Measurements from ENCODE around the gene PDIA2. TPM values are rescaled to one million over a fixed set of nuclear protein-coding genes. Genes with fewer than 3 reads are reported as not detected.
"Not testable (repeated sequence)": the region's sequence is repeated elsewhere in the genome, so short reads cannot be mapped to it uniquely, and the experiment has no call there.

PDIA2 gene
- total and polyA plus RNA-seq, 8 donors, result 32.3 to 932 (median 118) TPM; not detected in 1

- H3K4me3 ChIP-seq, result no peak overlapping the region
- H3K27ac ChIP-seq, result no peak overlapping the region
Measured at GRCh38 chr16:254461-254860, 28.5 kb upstream of the PDIA2 start.

GRCh38 chr16:255183-255582 is 27.8 kb upstream of the PDIA2 start:
- H3K27ac ChIP-seq, result no peak overlapping the region
- no peak overlapping the region for H3K4me3 ChIP-seq
- 92 to 99% (median 96%) methylated on average over 6 of the region's 6 CpGs for WGBS, 5 donors
- H3K27me3 ChIP-seq, result no peaks in the 10 kb centered on the region
- peaks cover 6 to 25% (median 20%) of the 10 kb centered on the region in 4 donors for H3K4me1 ChIP-seq
- intact Hi-C loops (cut with DNase I; ENCODE audit: low total_unique reads), result no loop called here
- H3K36me3 ChIP-seq, result peaks cover 26 to 81% (median 64%) of the 10 kb centered on the region in 4 donors
- no peaks in the 10 kb centered on the region for H3K9me3 ChIP-seq
- DNase-seq, result no peak
- TF ChIP-seq EP300 (IDR thresholded peaks at IDR 0.05), result no peak
- TF ChIP-seq CTCF (IDR thresholded peaks at IDR 0.05), result no peak
- no peak for TF ChIP-seq POLR2AphosphoS5 (IDR thresholded peaks at IDR 0.05)
- no peak for TF ChIP-seq POLR2A (IDR thresholded peaks at IDR 0.05)

More at GRCh38 chr16:254461-254860, 28.5 kb upstream of the PDIA2 start:
- peaks cover 22 to 81% (median 60%) of the 10 kb centered on the region in 4 donors for H3K36me3 ChIP-seq
- TF ChIP-seq POLR2AphosphoS5 (IDR thresholded peaks at IDR 0.05) (no peak), POLR2A (IDR thresholded peaks at IDR 0.05) (no peak), CTCF (IDR thresholded peaks at IDR 0.05) (no peak), EP300 (IDR thresholded peaks at IDR 0.05) (no peak)
- WGBS, 5 donors, result 94 to 98% (median 96%) methylated on average over 25 of the region's 25 CpGs
- H3K4me1 ChIP-seq, result peaks cover 6 to 33% (median 24%) of the 10 kb centered on the region in 4 donors
- no peaks in the 10 kb centered on the region for H3K9me3 ChIP-seq
- intact Hi-C loops (cut with DNase I; ENCODE audit: low total_unique reads), result no loop called here
- H3K27me3 ChIP-seq, result no peaks in the 10 kb centered on the region
- DNase-seq, result no peak

- intact Hi-C loops (cut with DNase I; ENCODE audit: low total_unique reads); H3K4me1 ChIP-seq; H3K9me3 ChIP-seq; H3K27ac ChIP-seq; DNase-seq; H3K27me3 ChIP-seq; H3K4me3 ChIP-seq: not testable (repeated sequence)
- WGBS, 5 donors, result 81 to 95% (median 88%) methylated on average over 10 to 13 of the region's 13 CpGs
- peaks cover 45 to 88% (median 83%) of the 10 kb centered on the region in 4 donors for H3K36me3 ChIP-seq
Measured at GRCh38 chr16:258091-258490, 24.9 kb upstream of the PDIA2 start.

GRCh38 chr16:259226-259625 is 23.7 kb upstream of the PDIA2 start:
- Histone ChIP-seq H3K27ac (no peak overlapping the region), H3K36me3 (peaks cover 54 to 90% (median 87%) of the 10 kb centered on the region in 4 donors)
- TF ChIP-seq CTCF (IDR thresholded peaks at IDR 0.05), result no peak
- no peak for TF ChIP-seq EP300 (IDR thresholded peaks at IDR 0.05)
- TF ChIP-seq POLR2A (IDR thresholded peaks at IDR 0.05), result no peak
- TF ChIP-seq POLR2AphosphoS5 (IDR thresholded peaks at IDR 0.05), result no peak

GRCh38 chr16:259814-260253 is 23.1 kb upstream of the PDIA2 start:
- TF ChIP-seq POLR2AphosphoS5 (IDR thresholded peaks at IDR 0.05) (no peak), POLR2A (IDR thresholded peaks at IDR 0.05) (no peak)
- Histone ChIP-seq H3K9me3 (no peaks in the 10 kb centered on the region), H3K27me3 (no peaks in the 10 kb centered on the region), H3K27ac (no peak overlapping the region), H3K4me3 (no peak overlapping the region), H3K36me3 (peaks cover 52 to 90% (median 87%) of the 10 kb centered on the region in 4 donors), H3K4me1 (no peaks in the 10 kb centered on the region)
- intact Hi-C loops (cut with DNase I; ENCODE audit: low total_unique reads), result no loop called here
- 84 to 95% (median 89%) methylated on average over 9 to 13 of the region's 13 CpGs for WGBS, 5 donors
- no peak for DNase-seq

More at GRCh38 chr16:259226-259625, 23.7 kb upstream of the PDIA2 start:
- H3K27me3 ChIP-seq, result no peaks in the 10 kb centered on the region
- 81 to 90% (median 86%) methylated on average over 10 of the region's 10 CpGs for WGBS, 5 donors
- H3K4me1 ChIP-seq, result no peaks in the 10 kb centered on the region
- no peak overlapping the region for H3K4me3 ChIP-seq
- H3K9me3 ChIP-seq, result no peaks in the 10 kb centered on the region
- no peak for DNase-seq
- intact Hi-C loops (cut with DNase I; ENCODE audit: low total_unique reads), result no loop called here
